ENCODE results near the gene TMEM82. TPM values are rescaled to one million over a fixed set of nuclear protein-coding genes. Genes with fewer than 3 reads are reported as not detected.

TMEM82 gene
- total RNA-seq, 1 experiment from 2014 or later = 2.2 TPM

- Histone ChIP-seq H3K27me3 (ENCODE audit: control insufficient read depth, insufficient read depth, low read length) (no peaks in the 10 kb centered on the region), H3K36me3 (replicated peaks; ENCODE audit: control insufficient read depth, insufficient read depth, low read length) (peaks cover 37% of the 10 kb centered on the region), H3K4me3 (ENCODE audit: insufficient read depth, low read depth, low read length) (no peak overlapping the region)
- peak; percentile 41 for DNase-seq
Measured at GRCh38 chr1:15764890-15765289, 22.6 kb downstream of the TMEM82 start.

- no peak for DNase-seq
- H3K27me3 ChIP-seq (ENCODE audit: control insufficient read depth, insufficient read depth, low read length) = no peaks in the 10 kb centered on the region
- no peak overlapping the region for H3K4me3 ChIP-seq (ENCODE audit: insufficient read depth, low read depth, low read length)
- H3K36me3 ChIP-seq (replicated peaks; ENCODE audit: control insufficient read depth, insufficient read depth, low read length) = peaks cover 43% of the 10 kb centered on the region
Measured at GRCh38 chr1:15765495-15766194, 23.3 kb downstream of the TMEM82 start.

DNA sequence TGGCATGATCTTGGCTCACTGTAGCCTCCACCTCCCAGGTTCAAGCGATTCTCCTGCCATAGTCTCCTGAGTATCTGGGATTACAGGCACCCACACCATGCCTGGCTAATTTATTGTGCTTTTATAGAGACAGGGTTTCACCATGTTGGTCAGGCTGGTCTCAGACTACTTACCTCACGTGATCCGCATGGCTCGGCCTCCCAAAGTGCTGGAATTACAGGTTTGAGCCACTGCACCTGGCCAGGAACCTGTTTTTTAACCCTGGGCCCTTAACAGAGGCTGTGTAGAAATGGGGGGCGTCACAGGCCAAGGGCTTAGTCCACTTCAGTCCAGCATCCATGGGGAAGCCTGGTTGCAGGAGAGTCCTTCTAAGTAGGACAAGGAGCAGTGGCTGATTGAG is 25.6 kb downstream of the TMEM82 start:
- no peak overlapping the region for H3K4me3 ChIP-seq (ENCODE audit: insufficient read depth, low read depth, low read length)
- H3K27me3 ChIP-seq (ENCODE audit: control insufficient read depth, insufficient read depth, low read length) = no peaks in the 10 kb centered on the region
- H3K36me3 ChIP-seq (replicated peaks; ENCODE audit: control insufficient read depth, insufficient read depth, low read length) = peaks cover 56% of the 10 kb centered on the region
- no peak for DNase-seq

- Histone ChIP-seq H3K27me3 (ENCODE audit: control insufficient read depth, insufficient read depth, low read length) (no peaks in the 10 kb centered on the region), H3K4me3 (ENCODE audit: insufficient read depth, low read depth, low read length) (no peak overlapping the region), H3K36me3 (replicated peaks; ENCODE audit: control insufficient read depth, insufficient read depth, low read length) (peaks cover 56% of the 10 kb centered on the region)
- no peak for DNase-seq
Measured at GRCh38 chr1:15768388-15768787, 26.1 kb downstream of the TMEM82 start.

GRCh38 chr1:15770313-15770962 is 28.1 kb downstream of the TMEM82 start:
- Histone ChIP-seq H3K4me3 (ENCODE audit: insufficient read depth, low read depth, low read length) (no peak overlapping the region), H3K36me3 (replicated peaks; ENCODE audit: control insufficient read depth, insufficient read depth, low read length) (peaks cover 54% of the 10 kb centered on the region), H3K27me3 (ENCODE audit: control insufficient read depth, insufficient read depth, low read length) (no peaks in the 10 kb centered on the region)
- no peak for DNase-seq

- peaks cover 53% of the 10 kb centered on the region for H3K36me3 ChIP-seq (replicated peaks; ENCODE audit: control insufficient read depth, insufficient read depth, low read length)
- no peak for DNase-seq
- H3K4me3 ChIP-seq (ENCODE audit: insufficient read depth, low read depth, low read length) = no peak overlapping the region
- H3K27me3 ChIP-seq (ENCODE audit: control insufficient read depth, insufficient read depth, low read length) = no peaks in the 10 kb centered on the region
Measured at GRCh38 chr1:15771836-15772515, 29.7 kb downstream of the TMEM82 start.

- Histone ChIP-seq H3K27me3 (ENCODE audit: control insufficient read depth, insufficient read depth, low read length) (no peaks in the 10 kb centered on the region), H3K36me3 (replicated peaks; ENCODE audit: control insufficient read depth, insufficient read depth, low read length) (peaks cover 55% of the 10 kb centered on the region), H3K4me3 (ENCODE audit: insufficient read depth, low read depth, low read length) (no peak overlapping the region)
- no peak for DNase-seq
Measured at GRCh38 chr1:15775706-15776105, 33.4 kb downstream of the TMEM82 start.

- Histone ChIP-seq H3K4me3 (ENCODE audit: insufficient read depth, low read depth, low read length) (no peak overlapping the region), H3K36me3 (replicated peaks; ENCODE audit: control insufficient read depth, insufficient read depth, low read length) (peaks cover 47% of the 10 kb centered on the region), H3K27me3 (ENCODE audit: control insufficient read depth, insufficient read depth, low read length) (no peaks in the 10 kb centered on the region)
- DNase-seq = no peak
Measured at GRCh38 chr1:15777909-15778707, 35.8 kb downstream of the TMEM82 start.

- DNase-seq = peak; percentile 37
- Histone ChIP-seq H3K4me3 (ENCODE audit: insufficient read depth, low read depth, low read length) (no peak overlapping the region), H3K27me3 (ENCODE audit: control insufficient read depth, insufficient read depth, low read length) (no peaks in the 10 kb centered on the region), H3K36me3 (replicated peaks; ENCODE audit: control insufficient read depth, insufficient read depth, low read length) (peaks cover 13% of the 10 kb centered on the region)
Measured at GRCh38 chr1:15785683-15786082, 43.4 kb downstream of the TMEM82 start.

GRCh38 chr1:15786581-15786980 is 44.3 kb downstream of the TMEM82 start:
- H3K4me3 ChIP-seq (ENCODE audit: insufficient read depth, low read depth, low read length) = no peak overlapping the region
- no peaks in the 10 kb centered on the region for H3K27me3 ChIP-seq (ENCODE audit: control insufficient read depth, insufficient read depth, low read length)
- DNase-seq = peak; percentile 12
- H3K36me3 ChIP-seq (replicated peaks; ENCODE audit: control insufficient read depth, insufficient read depth, low read length) = peaks cover 9% of the 10 kb centered on the region

DNA sequence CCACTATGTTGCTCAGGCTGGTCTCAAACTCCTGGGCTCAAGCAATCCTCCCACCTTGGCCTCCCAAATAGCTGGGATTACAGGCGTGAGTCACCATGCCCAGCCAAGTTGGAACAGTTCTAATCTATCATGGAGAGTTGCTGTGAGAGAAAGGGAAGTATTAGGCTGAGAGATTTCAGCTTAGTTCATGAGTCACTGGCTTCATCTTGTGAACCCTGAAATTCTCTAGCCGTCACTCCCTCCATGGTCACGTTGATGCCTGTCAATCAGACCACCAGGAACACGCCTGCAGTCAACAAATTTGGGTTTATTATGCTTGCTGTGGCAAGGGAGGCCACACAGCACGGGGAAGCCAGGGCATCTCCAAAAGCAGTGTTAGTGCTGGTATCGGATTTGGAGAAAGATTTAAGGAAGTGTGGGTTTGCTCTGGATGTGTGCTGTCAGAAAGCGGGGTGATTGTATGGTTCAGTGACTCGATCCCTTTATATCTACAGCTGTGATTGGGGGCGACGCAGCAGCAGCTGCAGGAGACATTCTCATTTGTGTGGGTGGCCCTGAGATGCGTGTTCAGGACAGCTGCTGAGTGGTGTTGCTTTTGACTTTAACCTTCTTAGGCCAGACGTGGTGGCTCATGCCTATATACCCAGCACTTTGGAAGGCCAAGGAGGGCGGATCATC is 46.5 kb downstream of the TMEM82 start:
- Histone ChIP-seq H3K36me3 (replicated peaks; ENCODE audit: control insufficient read depth, insufficient read depth, low read length) (peaks cover 7% of the 10 kb centered on the region), H3K27me3 (ENCODE audit: control insufficient read depth, insufficient read depth, low read length) (no peaks in the 10 kb centered on the region), H3K4me3 (ENCODE audit: insufficient read depth, low read depth, low read length) (no peak overlapping the region)
- peak; percentile 13 for DNase-seq

GRCh38 chr1:15796086-15796462 is 53.8 kb downstream of the TMEM82 start:
- no peaks in the 10 kb centered on the region for H3K27me3 ChIP-seq (ENCODE audit: control insufficient read depth, insufficient read depth, low read length)
- H3K4me3 ChIP-seq (ENCODE audit: insufficient read depth, low read depth, low read length) = no peak overlapping the region
- no peaks in the 10 kb centered on the region for H3K36me3 ChIP-seq (replicated peaks; ENCODE audit: control insufficient read depth, insufficient read depth, low read length)
- no peak for DNase-seq

Measured in H7 (cell line).